ENCODE measurements around the gene SPATA13.
"Not testable (repeated sequence)": the region's sequence is repeated elsewhere in the genome, so short reads cannot be mapped to it uniquely, and the experiment has no call there.

Gene SPATA13

GRCh38 chr13:24202215-24202614 is 41.7 kb downstream of the SPATA13 start:
- no peak for DNase-seq

- peak; percentile 31 for DNase-seq
Observed at GRCh38 chr13:24203273-24203672, 42.8 kb downstream of the SPATA13 start.

- DNase-seq = peak; percentile 52
Observed at GRCh38 chr13:24203811-24204210, 43.3 kb downstream of the SPATA13 start.

DNA sequence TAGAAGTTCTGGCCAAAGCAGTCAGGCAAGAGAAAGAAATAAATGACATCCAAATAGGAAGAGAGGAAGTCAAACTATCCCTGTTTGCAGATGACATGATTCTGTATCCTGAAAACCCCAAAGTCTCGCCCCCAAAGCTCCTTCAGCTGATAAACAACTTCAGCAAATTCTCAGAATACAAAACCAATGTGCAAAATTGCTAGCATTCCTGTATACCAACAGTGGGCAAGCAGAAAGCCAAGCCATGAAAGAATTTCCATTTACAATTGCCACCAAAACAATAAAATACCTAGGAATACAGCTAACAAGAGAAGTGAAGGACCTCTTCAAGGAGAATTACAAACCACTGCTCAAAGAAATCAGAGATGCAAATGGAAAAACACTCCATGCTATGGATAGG is 44.6 kb downstream of the SPATA13 start:
- DNase-seq = not testable (repeated sequence)

GRCh38 chr13:24207841-24208667 is 47.5 kb downstream of the SPATA13 start:
- DNase-seq = peak; percentile 44

DNA sequence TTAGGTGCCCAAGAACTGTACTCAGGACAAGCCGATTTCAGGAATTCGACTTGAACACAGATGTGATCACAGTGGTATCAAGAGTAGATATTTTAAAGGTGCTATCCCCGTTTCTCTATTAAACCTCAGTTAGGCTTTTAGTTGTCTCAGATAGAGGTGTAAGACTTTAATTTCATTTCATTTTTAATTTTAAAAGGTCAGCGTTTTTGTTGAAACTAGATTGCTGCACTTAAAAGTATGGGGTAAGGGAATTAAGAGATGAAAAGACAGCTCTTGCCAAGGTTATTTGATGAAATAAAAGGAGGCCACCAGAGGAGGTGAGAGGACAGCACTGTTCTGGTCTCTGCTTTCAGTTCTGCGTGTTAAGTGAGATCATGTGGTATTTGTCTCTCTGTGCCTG is 48.6 kb downstream of the SPATA13 start:
- no peak for DNase-seq

- no peak for DNase-seq
Observed at GRCh38 chr13:24212254-24212653, 51.7 kb downstream of the SPATA13 start.

GRCh38 chr13:24212674-24213073 is 52.2 kb downstream of the SPATA13 start:
- peak; percentile 20 for DNase-seq

GRCh38 chr13:24213932-24214331 is 53.4 kb downstream of the SPATA13 start:
- no peak for DNase-seq

GRCh38 chr13:24214528-24214927 is 54.0 kb downstream of the SPATA13 start:
- no peak for DNase-seq

- no peak for DNase-seq
Observed at GRCh38 chr13:24215126-24215525, 54.6 kb downstream of the SPATA13 start.

DNA sequence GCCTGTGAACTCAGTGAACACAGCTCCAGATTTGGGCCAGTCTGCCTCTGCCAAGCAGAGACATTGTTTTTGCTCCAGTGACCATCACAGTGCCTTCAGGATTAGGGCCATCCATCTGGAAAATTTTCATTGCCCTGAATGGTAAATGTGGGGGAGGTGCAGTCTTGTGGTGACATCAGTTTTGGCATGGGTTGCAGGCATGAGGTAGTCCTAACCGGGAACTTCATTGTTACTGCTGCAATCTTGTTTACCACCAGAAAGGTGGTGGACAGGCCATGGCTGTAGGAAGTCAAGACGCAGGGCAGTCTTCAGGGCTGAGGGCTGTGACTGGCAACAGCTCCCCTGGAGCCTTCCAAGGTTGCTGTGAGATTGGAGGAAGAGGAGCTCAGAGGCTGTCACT is 55.2 kb downstream of the SPATA13 start:
- peak; percentile 32 for DNase-seq

DNA sequence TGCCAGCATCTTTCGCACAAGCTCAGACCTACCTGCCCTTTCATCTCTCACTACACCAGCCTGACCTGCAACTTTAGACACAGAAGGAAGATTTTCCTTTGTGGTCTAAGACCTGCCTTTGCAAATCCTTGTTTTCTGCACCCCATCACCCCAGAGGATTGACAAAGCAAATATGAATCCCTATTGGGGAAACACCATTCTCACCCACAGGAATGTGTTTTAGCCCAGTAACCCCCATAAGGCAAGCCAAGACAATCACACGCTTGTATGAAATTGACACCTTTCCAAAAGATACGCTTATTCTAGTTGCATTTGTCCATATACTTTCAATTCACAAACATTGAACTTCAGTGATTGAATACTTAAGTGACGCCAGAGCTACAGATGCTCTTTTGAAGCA is 55.7 kb downstream of the SPATA13 start:
- no peak for DNase-seq

GRCh38 chr13:24216779-24217178 is 56.3 kb downstream of the SPATA13 start:
- DNase-seq = not testable (repeated sequence)

- DNase-seq = peak; percentile 79
Observed at GRCh38 chr13:24217601-24218281, 57.2 kb downstream of the SPATA13 start.

- DNase-seq = no peak
Observed at GRCh38 chr13:24218338-24218737, 57.8 kb downstream of the SPATA13 start.

DNA sequence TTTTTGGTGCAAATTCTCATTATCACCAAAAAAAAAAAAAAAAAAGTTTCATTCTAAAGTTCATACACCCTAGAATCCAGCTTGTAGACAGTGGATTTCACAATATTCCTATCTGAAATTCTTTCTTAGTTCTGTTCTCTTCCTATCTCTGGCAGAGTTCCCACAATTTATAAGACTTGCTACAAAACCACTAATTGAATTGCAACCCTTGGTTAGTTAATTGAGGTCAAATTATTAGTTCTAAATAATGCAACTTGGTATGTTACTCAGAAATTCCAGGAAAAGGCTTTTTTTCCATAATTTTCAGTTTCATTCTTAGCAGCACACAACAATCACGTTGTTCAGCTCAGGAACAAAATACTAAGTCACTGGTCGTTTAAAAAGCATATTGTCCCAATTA is 58.5 kb downstream of the SPATA13 start:
- no peak for DNase-seq

GRCh38 chr13:24220086-24220703 is 59.7 kb downstream of the SPATA13 start:
- DNase-seq = peak; percentile 95

DNA sequence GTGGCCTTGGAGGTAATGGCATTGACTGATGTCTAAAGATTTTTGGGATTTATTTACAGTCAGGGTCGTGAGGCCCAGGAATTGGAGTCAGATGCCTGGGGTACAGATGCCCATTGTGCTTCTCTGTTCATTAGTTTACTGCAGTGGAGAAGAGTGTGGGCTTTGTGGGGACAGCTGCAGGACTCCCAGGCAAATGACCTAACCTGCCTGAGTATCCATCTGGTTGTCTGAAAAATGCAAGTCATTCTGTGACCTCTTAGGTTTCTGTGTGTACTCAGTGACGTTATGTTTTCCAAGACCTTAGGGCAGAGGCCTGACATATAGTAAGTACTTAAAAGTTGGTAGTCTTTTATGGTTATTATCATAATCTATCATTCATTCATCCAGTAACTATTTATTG is 60.5 kb downstream of the SPATA13 start:
- DNase-seq = peak; percentile 96

- no peak for DNase-seq
Observed at GRCh38 chr13:24222756-24223155, 62.2 kb downstream of the SPATA13 start.

DNA sequence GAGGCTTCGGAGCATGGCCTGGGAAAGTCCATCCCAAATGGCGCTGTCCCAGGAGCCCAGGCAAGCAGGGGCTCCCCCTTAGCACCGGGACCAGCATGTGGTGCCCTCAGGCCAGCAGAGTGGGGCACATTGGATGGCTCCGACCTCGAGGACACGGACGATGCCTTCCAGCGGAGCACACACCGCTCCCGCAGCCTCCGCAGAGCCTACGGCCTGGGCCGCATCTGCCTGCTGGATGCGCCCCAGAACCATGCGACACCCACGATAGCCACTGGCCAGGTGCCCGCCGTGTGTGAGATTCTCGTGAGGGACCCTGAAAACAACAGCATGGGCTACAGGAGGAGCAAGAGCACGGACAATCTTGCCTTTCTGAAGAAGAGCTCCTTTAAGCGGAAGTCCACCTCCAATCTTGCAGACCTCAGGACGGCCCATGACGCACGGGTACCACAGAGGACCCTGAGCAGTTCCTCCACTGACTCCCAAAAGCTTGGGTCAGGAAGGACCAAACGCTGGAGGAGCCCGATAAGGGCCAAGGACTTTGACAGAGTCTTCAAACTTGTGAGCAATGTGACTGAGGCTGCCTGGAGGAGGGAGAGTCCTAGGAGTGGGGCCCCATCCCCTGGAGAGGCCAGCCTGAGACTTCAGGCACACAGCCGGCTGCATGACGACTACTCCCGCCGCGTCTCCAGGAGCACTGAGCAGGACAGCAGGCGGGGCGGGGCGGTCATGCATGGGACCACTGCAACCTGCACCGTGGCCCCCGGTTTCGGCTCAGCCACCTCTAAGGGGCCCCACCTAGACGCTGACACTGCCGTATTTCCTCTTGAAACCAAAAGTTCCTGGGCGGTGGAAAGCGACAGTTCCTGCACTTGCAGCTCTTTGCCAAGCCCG is 63.1 kb downstream of the SPATA13 start:
- no peak for DNase-seq

- DNase-seq = no peak
Observed at GRCh38 chr13:24224232-24224680, 63.7 kb downstream of the SPATA13 start.

- no peak for DNase-seq
Observed at GRCh38 chr13:24225062-24225461, 64.5 kb downstream of the SPATA13 start.
